Progenitor cell of endocrine pancreas (in vitro differentiated cells): ENCODE data around the gene ROR1. TPM values are rescaled to one million over a fixed set of nuclear protein-coding genes. Genes with fewer than 3 reads are reported as not detected.

Experiments
- DNase-seq: peaks from one replicate; pipeline ENCODE4 v3.0.0; 2021; ENCODE audit warnings: low spot score; ENCODE audit not compliant: unreplicated experiment
- H3K27ac Mint-ChIP-seq: 2 replicates; pipeline ENCODE4 v1.8.0; 2021; ENCODE audit warnings: mild to moderate bottlenecking, moderate library complexity, mixed read lengths
- H3K27me3 Mint-ChIP-seq: 2 replicates; pipeline ENCODE4 v1.8.0; 2021; ENCODE audit warnings: mixed read lengths
- H3K36me3 Mint-ChIP-seq: 2 replicates; pipeline ENCODE4 v1.8.0; 2022; ENCODE audit warnings: mixed read lengths; ENCODE audit not compliant: insufficient read depth
- H3K4me1 Mint-ChIP-seq: 2 replicates; pipeline ENCODE4 v1.8.0; 2021; ENCODE audit warnings: low read depth, mixed read lengths
- H3K4me3 Mint-ChIP-seq: 2 replicates; pipeline ENCODE4 v1.8.0; 2021; ENCODE audit warnings: low read depth, mild to moderate bottlenecking, moderate library complexity, mixed read lengths
- H3K9me3 Mint-ChIP-seq: 2 replicates; pipeline ENCODE4 v1.8.0; 2021; ENCODE audit warnings: low read depth, mixed read lengths
- total RNA-seq: library from RNA; stranded (reverse); gene quantifications from 2 replicates; pipeline ENCODE4 v1.2.1, GENCODE V29; 2021
- TF ChIP-seq, protein P1 (sequence below): fragments of 200-600 bp; sonication (generic); IDR thresholded peaks from one replicate; pipeline ENCODE4 v1.5.0; 2021; ENCODE audit warnings: antibody characterized with exemption, mild to moderate bottlenecking; ENCODE audit not compliant: unreplicated experiment

Gene ROR1
- total RNA-seq, 1 donor from 2014 or later, result 63.8 TPM

DNA sequence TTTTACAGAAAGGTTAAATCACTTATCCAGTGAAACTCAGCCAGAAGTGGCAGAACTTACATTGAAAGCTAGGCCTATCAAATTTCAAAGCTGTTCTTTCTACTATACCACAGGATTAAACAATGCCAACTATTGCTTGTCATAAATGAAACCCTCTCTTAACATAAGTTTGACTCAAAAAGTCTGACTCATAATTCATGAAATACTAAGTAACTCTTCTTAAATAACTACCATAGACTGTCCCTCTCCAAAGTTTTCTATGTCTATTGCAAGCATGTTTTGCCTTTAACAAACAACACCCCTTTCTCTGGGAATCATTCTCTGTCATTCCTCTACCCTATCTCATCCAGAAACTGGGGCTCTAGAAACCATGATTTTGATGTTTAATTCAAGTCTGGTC, 320.1 kb downstream of the ROR1 start:
- Mint-ChIP-seq H3K27ac (no peak overlapping the region), H3K4me3 (no peak overlapping the region), H3K9me3 (peaks cover 7% of the 10 kb centered on the region), H3K4me1 (peaks cover 23% of the 10 kb centered on the region), H3K27me3 (no peaks in the 10 kb centered on the region), H3K36me3 (peaks cover 5% of the 10 kb centered on the region)
- DNase-seq, result no peak
- TF ChIP-seq, protein P1, sequence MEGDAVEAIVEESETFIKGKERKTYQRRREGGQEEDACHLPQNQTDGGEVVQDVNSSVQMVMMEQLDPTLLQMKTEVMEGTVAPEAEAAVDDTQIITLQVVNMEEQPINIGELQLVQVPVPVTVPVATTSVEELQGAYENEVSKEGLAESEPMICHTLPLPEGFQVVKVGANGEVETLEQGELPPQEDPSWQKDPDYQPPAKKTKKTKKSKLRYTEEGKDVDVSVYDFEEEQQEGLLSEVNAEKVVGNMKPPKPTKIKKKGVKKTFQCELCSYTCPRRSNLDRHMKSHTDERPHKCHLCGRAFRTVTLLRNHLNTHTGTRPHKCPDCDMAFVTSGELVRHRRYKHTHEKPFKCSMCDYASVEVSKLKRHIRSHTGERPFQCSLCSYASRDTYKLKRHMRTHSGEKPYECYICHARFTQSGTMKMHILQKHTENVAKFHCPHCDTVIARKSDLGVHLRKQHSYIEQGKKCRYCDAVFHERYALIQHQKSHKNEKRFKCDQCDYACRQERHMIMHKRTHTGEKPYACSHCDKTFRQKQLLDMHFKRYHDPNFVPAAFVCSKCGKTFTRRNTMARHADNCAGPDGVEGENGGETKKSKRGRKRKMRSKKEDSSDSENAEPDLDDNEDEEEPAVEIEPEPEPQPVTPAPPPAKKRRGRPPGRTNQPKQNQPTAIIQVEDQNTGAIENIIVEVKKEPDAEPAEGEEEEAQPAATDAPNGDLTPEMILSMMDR, result no peak

DNA sequence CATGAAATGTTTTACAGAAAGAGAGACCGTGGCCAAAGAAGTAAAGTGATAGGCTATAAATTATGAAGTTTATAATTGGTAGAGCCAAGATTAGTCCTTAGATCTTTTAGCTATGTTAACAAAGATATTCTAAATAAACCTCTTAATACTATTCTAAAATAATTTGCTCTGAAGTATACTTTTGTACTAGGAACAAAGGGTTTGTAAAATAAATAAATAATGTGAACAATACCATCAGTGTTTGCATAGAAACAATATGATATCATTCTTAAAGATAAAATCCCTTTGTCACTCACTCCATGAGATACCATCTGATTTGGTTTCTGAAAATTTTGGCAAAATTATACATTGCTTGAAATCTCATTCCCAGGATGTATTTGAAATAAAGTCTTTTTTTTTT, 322.0 kb downstream of the ROR1 start:
- H3K36me3 Mint-ChIP-seq, result peaks cover 2% of the 10 kb centered on the region
- no peak overlapping the region for H3K27ac Mint-ChIP-seq
- peaks cover 3% of the 10 kb centered on the region for H3K9me3 Mint-ChIP-seq
- DNase-seq, result no peak
- H3K4me1 Mint-ChIP-seq, result peaks cover 16% of the 10 kb centered on the region
- no peak overlapping the region for H3K4me3 Mint-ChIP-seq
- no peaks in the 10 kb centered on the region for H3K27me3 Mint-ChIP-seq
- TF ChIP-seq, protein P1, result no peak

DNA sequence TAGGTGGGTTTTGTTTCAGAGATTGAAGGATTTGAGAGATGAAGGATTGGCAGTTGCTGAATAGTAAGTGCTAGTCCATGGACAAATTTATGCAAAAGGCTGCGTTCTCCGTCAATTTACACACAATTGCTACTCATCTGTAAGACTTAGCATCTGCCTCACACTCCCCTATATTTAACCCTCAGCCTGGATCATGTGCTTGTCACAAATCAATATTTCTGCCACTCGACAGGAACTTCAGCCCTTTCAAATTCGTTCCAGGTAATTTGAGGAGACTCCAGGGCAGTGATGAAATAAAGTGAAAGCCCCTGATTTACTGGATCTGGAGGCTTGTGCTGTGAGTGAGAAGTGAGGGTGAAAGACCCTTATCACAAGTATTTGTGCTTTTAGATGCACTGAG, 324.0 kb downstream of the ROR1 start:
- no peak overlapping the region for H3K27ac Mint-ChIP-seq
- H3K4me1 Mint-ChIP-seq, result peaks cover 9% of the 10 kb centered on the region
- TF ChIP-seq, protein P1, result no peak

DNA sequence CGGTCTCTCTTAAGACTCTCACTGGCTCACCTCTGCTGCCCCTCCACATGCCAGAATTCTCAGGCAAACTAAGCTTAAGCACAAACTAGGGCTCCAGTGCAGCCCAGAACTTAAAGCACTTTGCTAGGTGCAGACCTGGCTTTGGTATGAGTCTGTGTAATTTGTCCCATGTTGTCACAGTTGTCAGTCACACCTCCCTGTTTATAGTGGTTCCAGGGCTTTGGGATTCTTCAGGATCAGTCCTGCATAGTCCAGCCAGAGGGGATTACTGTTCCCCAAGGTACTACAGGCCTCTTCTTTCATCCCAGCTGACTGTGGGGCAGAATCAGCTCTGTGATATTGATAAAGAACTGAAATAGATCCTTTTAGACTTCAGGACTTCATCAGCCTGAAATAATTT, 324.6 kb downstream of the ROR1 start:
- DNase-seq, result no peak
- H3K4me1 Mint-ChIP-seq, result peaks cover 9% of the 10 kb centered on the region
- H3K27ac Mint-ChIP-seq, result no peak overlapping the region
- TF ChIP-seq, protein P1, result no peak
- H3K4me3 Mint-ChIP-seq, result no peak overlapping the region
- no peaks in the 10 kb centered on the region for H3K27me3 Mint-ChIP-seq
- peaks cover 3% of the 10 kb centered on the region for H3K9me3 Mint-ChIP-seq
- peaks cover 2% of the 10 kb centered on the region for H3K36me3 Mint-ChIP-seq

More for the DNA sequence above, 324.0 kb downstream of the ROR1 start:
- Mint-ChIP-seq H3K4me3 (no peak overlapping the region), H3K27me3 (no peaks in the 10 kb centered on the region), H3K9me3 (peaks cover 3% of the 10 kb centered on the region), H3K36me3 (peaks cover 2% of the 10 kb centered on the region)
- no peak for DNase-seq

DNA sequence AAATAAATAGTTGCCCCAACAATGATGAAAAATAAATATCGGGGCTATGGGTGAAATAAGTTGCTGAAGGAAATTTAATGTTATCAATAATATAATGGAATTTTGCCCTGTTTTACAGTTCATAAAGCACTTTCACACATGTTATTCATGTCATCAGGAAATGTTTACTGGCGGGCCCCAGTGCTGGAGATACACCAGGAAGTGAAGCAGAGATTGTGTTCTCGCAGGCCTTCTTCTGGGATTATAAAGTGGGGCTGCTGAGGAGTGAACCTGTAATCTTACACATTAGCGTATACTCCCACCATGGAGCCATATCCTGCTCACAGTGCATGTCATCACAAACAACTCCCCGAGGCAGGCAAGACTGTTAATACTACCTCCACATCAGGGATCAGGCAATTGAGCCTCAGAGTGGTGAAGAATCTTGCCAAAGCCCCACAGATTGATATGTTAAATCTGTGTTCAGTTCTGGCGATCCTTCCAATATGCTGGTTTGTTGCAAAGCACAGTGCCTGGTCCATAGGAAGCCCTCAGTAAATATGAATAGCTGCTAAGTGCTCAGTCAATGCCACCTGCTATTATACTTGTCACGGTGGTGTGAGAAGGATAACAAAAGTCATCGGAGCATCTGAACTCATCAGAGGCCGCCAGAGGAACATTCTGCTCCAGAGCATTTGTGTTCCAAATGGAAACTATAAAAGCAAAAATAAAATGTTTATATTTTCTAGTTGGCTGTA, 325.2 kb downstream of the ROR1 start:
- Mint-ChIP-seq H3K36me3 (peaks cover 2% of the 10 kb centered on the region), H3K4me1 (peaks cover 5% of the 10 kb centered on the region), H3K9me3 (peaks cover 3% of the 10 kb centered on the region), H3K27ac (no peak overlapping the region), H3K4me3 (no peak overlapping the region), H3K27me3 (no peaks in the 10 kb centered on the region)
- TF ChIP-seq, protein P1, result no peak
- no peak for DNase-seq
